ENCODE measurements around the gene PTPRT.

Gene PTPRT

DNA sequence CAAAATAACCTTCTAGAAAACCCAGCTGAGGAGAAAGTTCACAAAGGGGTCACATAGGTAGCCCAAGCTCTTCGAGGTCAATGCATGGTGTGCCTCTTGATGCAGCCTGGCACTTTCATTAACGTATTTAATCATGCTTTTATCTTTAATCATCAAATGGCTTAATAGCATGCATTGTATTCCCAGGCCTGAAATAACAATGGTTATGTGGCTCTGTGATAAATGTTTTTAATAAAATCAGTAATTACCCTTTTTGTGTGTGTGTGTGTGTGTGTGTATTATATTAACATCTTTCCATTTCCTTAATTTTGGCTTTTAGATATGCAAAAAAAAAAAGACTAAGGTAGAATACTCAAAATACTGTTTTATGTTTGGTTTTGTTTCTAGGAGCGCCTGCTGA, 681.8 kb downstream of the PTPRT start:
- no peak for DNase-seq

DNA sequence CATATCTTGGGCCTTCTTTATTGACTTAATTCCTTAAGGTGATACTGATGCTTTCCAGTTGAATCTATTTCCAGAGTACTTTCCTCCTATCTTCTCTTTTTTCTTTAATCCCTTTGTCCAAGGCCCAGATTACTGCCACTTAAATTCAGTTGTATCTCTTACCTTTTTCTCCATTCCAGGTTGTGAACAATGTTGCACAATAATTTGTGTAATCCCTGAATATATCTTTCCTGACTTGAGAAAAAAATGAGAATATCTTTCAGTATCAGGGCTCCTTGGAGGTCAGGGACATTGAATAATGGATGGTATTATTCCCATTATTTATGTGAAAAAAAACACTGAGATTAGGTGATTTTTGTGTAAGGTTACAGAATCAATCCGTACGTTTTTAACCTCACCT, 683.3 kb downstream of the PTPRT start:
- no peak for DNase-seq

DNA sequence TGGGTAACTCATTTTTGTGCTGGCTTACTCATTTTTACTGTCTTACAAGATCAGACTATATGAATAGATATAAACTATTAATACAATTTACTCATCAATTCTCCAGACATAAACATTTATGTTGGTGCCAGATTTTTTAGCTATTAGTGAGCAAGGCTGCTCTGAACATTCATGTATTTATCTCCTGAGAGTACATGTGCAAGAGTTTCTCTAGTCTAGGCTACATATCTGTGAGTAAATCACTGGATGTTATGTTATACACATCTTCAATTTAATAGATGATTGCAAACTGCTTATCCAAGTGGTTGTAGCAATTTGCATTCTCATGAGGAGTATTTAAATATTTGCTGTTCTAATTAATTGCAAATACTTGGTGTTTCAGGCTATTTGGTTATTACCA, 687.1 kb downstream of the PTPRT start:
- DNase-seq, result no peak

DNA sequence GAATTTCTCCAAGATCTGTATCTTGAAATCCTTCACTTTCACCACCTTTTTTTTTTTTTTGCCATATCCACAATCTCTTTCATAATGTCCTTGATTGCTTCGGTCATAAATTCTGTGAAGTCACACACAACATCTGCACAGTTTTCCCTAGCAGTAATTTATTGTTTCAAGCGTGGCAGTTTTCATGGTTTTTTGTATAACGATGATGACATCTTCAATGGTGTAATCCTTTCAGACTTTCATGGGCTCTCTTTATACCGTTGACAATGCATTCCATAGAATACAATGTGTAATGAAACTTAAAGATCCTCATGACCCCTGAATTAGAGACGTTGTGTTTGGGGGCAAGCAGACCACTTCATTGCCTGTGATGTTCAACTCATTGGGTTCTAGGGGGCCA, 693.1 kb downstream of the PTPRT start:
- no peak for DNase-seq

DNA sequence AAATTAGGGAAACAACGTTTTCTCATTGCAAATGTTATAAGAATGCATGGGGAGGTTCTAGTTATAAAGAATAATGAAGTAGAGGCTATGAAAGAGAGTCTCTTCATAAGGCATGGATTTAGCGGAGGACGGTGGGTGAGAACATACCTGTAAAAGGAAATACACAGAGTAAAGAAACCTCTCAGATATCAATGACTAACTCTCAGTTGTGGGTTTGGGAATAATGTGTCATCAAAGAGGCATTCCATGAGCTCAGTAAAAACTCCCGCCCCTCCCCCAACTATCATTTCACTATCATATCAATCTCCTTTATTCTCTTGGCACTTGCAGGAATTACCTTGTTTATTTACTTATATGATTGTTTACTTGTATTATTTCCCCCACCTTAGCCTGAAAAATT, 695.4 kb downstream of the PTPRT start:
- no peak for DNase-seq

DNA sequence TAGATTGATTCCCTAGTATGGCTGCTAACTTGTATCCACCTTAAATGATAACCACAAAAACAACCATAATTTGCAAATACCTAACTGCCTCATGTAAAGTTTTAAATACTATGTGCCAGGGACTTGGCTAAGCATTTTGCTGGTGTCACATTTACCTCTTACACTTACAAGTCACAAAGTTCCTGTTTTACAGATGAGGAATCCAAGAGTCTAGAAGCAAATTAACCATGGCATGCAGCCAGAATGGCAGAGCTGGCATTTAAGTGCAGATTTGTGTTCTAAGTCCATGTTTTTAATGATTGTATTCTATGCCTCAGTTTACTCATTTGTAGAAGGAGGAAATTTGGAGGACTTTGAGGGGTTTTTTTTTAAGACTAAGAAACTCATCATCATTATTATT, 696.7 kb downstream of the PTPRT start:
- DNase-seq, result no peak

DNA sequence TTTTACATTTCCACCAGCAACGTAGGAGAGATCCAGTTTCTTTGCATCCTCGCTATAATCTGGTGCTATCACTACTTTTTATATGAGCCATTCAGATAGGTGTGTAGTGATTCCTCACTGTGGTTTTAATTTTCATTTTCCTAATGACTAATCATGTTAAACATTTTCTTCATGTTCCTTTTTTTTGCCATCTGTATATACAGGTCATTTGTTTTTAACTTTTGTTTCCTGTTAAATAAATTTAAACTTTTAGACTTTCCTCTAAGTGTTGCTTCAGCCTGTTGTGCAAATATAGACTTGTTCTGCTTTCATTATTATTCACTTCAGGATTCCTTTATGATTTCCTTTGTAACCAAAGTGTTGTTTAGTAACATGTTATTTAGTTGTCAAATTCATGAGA, 697.4 kb downstream of the PTPRT start:
- no peak for DNase-seq

DNA sequence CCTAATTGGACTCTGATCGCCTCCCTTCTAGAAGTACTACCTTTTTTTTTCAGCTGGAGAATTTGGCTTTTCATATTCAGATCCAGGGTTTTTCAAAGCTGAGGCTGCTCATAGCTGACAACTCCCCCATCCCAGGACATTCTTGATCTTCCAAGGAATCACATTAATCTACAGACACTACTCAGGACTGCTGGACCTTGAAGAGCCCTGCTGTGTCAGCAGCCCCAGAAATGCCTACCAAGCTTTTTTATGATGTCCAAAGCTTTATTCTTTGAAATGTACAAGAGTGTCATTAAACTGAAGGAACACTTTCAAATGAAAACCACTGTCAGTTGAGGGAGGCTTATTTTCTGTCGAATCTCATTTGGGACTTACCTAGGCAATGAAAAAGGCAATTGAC, 704.1 kb downstream of the PTPRT start:
- DNase-seq, result no peak

DNA sequence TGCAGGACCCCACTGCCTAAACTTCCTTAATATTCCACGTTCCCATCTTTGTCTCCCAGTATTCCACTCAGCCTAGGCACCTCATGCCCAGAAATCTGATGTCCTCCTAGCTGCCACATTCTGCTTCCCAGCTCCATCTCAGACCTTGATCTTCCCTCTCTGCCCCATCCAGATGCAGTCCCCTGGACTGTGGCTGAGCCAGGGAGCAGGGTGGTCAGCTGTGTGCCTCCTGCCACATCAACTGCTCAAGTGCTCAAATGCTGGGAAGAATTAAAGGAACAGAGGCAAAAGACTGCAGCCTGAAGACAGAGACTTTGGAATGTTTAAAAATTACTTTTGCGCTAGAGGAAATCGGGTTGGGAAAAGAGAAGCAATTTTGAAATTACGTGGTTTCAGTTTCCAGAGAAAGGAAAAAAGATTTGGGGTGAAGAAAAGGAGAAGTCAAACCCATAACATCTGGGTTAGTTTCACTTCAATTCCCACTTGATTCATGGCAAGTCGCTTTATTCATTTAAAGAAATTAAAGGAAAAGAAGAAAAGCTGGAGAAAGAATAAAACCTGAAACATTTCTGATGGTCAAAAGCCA, 704.8 kb downstream of the PTPRT start:
- DNase-seq, result no peak

DNA sequence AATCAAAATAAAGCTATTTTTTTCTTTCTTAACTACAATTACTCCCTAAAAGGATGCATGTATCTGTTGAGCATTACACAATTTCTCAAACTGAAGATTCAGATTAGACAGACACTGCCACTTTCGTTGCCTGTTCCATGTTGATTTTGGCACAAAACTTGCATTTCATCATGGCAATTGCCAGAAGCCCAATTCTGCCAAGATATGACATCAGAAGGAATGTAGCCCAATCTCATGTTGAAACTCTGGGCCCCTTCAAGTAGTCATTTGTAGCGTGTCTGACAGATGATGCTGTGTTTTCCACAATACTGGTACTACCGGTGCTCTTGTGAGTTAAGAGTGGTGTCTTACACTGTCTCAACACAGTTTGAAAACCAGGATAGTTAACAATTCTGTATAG, 705.4 kb downstream of the PTPRT start:
- DNase-seq, result no peak

DNA sequence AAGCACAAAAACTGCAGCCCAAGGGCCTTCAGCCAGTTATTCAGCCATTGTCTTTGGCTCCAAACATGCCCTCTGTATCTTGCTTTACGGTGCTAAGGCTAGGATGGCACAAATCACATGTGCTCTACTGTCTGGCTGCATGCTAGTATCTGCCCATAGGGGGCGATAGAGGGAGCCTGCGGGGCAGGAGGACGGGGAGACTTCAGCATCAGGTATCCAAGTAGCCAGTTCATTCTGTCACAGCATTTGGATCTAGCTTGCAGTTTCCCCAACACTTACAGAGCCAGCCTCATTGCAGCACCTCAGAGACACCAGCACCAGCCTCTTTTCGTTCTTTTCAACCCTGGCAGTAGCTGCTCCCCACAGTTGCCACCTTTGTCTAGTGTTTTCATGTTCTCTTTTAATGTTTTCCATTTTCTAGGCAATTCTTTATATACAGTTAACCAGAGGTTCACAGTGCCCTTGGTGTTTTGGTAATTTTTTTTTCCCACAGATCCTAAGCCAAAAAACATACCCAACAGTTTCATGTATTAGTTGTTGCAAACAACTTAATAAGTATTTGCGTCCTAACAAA, 705.9 kb downstream of the PTPRT start:
- peak; percentile 36 for DNase-seq

DNA sequence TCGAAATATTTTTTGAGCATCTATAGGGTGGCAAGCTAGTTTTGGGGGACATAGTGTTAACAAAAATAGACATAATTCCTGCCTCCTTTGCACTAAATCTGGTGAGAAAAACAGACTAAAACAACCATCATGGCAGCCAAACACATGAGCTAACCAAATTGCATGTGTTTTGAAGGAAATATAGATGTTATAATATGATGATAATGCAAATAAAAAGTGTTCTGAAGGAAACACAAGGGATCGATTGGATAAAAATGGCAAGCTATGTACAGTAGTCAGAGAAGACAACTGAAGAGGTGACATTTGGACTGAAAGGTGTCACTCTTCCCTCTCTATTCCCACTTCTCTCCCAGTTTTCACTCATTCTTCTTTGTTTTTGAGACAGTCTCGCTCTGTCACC, 706.9 kb downstream of the PTPRT start:
- no peak for DNase-seq

DNA sequence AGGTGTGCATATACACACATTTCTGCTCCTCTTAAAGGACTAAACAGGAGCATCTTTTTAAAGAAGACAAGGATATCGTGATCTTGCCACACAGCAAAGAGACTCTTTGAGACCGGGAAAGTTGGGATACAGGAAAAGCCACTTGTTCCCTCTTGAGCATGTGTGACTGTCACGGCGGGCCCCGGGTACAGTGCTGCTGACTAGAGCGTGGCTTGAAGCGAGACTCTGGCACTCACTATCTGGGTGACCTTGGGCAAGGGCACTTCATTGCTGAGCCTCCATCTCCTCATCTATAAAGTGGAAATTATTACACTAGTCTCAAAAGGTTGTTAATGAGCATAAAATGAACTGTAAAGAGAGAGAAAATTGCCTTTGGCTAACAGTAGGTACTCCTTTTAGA, 713.9 kb downstream of the PTPRT start:
- no peak for DNase-seq

DNA sequence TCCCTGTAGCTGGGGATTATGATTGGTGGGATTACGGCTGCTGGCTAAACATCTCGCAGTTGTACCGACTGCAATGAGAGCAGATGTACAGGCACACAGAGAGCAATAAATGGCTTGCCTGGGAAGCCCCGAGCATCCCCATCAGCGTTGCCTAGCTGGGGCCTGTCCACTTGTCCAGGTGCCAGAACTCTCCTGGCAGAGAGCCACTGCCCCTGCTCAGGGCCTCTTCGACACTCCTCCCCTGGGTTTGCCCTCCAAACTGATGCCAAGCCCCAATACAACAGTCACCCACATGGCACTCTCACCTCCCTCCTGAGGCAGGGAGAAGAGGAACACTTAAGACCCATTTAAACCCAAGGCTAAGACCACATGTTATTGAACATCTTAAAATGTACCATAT, 715.1 kb downstream of the PTPRT start:
- no peak for DNase-seq

DNA sequence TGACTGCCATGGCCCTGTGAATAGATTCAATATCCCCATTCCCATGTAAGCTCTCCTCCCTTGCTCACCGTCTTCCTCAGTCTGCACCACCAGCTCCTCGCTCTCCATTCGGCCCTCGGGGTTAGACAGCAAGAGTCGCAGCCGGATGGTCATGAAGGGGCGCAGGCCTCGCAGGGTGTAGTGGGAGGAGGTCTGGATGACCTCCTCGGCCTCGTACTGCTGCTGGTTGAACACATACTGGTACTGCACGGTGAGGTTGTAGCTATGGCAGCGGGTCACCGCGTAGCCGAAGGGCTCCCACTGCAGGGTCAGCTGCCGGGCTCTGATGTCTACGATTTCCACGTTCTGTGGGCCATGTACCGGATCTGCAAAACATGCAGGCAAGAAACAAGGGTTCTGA, 717.5 kb downstream of the PTPRT start:
- no peak for DNase-seq

DNA sequence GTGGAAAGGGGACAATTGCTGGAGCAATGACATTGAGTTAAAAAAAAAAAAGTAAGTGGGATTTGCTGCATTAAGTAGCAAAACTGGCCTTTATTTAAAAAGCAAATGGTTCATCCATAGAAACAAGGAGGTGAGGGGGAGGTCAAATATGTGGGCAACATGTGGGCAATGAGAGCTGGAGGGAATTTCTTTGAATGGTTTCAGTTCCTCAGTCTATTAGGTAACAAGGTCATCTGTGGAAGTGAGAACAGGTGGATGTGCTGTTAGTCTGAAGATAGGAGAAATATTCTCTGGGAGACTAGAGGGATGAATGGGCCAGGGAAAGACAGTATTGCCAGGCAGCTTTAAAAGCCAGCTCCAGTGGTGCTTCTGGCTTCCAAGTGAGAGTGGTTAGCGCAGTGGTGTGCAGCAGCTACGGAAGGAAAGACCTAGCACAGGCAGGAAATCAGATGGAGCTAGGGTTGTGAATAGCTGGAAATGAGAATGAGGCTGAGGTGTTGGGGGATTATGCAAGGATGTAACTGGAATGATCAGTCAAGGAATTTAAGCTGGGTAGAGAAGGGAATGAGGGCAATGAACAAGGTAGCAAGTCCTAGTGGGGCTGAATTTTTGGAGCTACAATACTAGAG, 727.6 kb downstream of the PTPRT start:
- no peak for DNase-seq

DNA sequence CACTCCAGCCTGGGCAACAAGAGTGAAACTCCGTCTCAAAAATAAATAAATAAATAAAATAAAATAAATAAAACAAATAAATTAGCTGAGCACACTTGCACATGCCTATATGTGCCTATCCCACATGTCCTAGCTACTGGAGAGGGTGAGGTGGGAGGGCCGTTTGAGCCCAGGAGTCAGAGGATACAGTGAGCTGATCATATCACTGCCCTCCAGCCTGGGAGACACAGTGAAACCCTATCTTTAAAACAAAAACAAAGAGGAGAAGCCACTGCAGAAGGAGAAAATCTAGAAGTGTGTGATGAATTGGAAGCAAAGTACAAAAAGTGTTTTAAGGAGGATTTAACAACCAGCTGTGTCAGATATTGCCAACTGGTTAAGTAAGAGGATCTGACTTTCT, 728.4 kb downstream of the PTPRT start:
- DNase-seq, result no peak

DNA sequence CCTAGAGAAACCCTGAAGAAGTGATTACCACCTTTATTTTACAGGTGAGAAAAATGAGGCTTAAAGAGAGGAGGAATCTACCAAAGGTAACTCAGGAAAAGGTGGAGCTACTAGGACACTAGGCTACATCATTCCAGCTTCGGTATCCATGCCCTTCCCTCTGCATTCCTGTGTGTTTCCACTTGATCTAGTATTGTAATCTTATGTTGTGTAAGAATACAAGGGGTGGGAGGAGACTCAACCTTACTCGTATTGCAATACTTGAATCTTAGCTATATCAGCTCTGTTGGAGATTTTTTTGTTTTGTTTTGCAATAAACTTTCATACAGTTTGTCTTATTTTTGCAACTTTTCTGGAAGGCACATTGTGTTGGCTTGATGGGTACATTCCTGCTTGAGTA, 742.4 kb downstream of the PTPRT start:
- no peak for DNase-seq

DNA sequence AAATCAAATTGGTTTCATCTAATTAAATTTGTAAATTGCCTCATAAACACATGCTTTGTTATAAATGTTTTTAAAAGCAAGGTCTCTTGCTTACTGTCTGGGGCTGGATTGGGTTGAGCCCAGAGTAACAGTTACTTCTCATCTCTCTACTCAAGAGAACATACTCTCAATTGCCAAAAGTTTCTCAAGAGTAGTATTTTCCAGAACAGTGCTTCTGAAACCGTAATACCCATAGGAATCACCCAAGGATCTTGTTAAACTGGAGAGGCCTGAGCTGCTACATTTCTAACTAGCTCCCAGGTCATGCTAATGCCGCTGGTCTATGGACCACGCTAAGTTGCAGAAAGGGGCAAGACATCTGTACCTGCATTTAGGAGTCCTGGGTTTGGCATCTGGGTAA, 744.9 kb downstream of the PTPRT start:
- no peak for DNase-seq

DNA sequence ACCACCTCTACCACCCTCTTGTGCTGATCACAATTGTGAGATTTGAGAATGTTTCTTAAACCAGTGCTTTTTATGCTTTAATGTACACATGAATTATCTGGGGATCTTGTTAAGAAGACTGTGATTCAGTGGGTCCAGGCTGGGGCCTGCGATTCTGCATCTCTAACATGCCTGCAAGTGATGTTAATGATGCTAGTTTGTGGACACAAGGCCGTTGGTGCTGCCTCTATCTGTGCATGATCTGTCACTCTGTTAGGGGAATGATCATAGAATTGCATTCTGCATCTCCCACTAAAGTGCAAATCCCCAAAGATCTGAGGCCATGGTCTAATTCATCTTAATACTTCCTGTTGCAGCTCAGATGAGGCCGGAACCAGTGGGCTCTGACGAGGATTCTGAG, 746.5 kb downstream of the PTPRT start:
- DNase-seq, result no peak

DNA sequence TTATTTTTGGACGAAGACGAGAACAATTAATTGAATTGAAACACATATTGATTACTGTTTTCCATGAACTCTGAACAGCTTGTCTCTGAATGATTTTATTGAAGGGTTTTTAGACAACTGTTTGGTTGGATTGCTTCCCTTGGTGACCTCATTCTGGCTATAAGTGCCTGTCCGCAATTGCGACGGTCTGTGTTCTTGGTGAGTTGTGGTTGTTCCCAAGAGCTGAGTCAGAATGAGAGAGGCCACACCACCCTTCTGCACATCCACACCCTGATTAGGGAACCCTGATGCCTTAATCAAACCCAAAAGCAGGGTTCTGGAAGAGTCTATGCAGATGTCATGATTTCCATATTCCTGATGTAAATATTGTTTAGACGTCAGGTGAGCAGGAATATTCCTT, 747.0 kb downstream of the PTPRT start:
- DNase-seq, result no peak

DNA sequence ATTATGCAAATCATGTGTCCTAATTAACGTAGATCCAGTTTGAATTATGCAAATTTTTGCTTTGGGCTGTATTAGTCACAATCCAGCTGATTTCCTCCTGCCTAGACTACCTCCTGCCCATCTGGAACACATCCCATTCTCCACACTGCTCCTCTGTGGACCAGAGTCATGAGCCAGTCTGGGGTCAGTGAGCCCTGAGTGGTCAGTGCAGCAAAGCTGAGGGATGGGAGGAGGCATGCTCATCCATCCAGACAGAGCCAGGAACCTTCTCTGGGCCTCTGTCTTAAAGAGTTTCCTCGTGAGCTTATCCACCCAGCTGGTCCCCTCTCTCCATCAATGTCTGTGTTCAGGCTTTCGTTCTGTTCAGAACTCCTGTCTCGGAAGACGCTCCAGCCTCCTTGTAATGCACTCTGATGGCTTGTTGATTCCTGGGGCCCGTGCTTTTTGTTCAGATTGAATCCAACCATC, 747.8 kb downstream of the PTPRT start:
- no peak for DNase-seq

DNA sequence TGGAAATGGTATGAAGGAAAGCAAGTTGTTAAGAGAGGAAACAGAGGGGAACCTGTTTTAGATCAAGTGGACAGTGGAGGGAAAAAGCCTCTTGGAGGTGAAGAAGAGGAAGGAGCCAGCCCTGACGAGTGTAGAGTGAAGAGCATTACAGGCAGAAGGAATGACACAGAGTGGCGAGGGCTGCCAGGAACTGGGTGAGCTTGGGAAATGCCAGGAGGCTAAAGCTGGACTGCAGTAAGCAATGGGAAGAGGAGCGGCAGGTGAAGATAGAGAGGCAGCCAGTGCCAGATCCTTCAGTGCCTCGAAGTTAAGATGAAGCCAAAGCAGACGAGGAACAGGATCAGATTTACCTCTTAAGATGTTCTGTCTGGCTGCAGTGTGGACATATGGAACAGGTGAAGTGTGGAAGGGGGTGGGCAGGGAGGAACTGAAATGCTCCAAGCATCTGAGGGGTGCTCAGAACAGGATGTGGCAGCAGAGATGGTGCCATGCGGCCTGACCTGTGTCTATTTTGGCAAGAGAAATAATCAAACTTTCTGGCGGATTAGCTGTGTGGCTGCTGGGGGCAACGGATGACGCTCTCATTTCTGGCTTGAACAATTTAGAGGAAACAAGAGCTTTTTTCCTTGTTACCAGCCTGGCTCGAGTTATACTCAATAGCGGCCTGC, 748.4 kb downstream of the PTPRT start:
- DNase-seq, result no peak

DNA sequence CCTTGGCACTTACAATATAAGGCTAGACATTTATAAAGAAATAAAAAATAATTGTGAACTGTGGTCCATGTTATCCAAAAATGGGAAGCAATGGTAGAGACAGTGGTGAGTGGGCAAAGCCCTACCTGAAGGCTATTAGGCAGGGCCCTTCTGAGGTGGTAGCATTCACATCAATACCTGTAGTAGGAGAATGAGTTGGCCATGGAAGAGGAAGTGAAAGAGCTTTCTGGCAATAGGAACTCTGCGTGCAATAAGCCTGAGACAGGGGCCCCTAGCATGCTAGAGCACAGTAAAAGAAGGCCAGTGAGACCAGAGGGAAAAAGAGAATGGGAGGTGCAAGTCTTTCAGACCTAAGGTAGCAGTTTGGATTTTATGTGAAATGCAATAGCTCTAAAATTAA, 754.5 kb downstream of the PTPRT start:
- DNase-seq, result no peak

All from activated CD4-positive, alpha-beta T cell treated with anti-CD3 and anti-CD28 coated beads for 48 hours (primary cell).